Neural cell (in vitro differentiated cells): ENCODE results near the gene NKPD1. TPM values are rescaled to one million over a fixed set of nuclear protein-coding genes. Genes with fewer than 3 reads are reported as not detected.

ENCODE experiments used
- H2AFZ ChIP-seq: fragments of 200-600, 300-800 bp; sonication (generic), shearing (Covaris generic); 2 replicates; pipeline ENCODE4 v1.6.0; 2014; ENCODE audit warnings: low read depth, mild to moderate bottlenecking, antibody characterized with exemption, low read length, moderate library complexity
- H3F3A ChIP-seq: fragments of 200-600 bp; shearing (Covaris generic); 2 replicates; pipeline ENCODE4 v1.6.1; 2016; ENCODE audit warnings: mild to moderate bottlenecking, moderate library complexity, mixed read lengths, antibody characterized with exemption, low read length; ENCODE audit not compliant: insufficient read depth, poor library complexity, severe bottlenecking
- H3K27ac ChIP-seq: fragments of 200-600, 300-800 bp; sonication (generic), shearing (Covaris generic); 2 replicates; pipeline ENCODE4 v1.5.1; 2014; ENCODE audit warnings: mild to moderate bottlenecking, low read length, moderate library complexity
- H3K27me3 ChIP-seq: fragments of 300-800, 200-600 bp; sonication (generic), shearing (Covaris generic); 2 replicates; pipeline ENCODE4 v1.6.0; 2014; ENCODE audit warnings: mild to moderate bottlenecking, low read depth, low read length, moderate library complexity; ENCODE audit not compliant: insufficient read depth
- H3K36me3 ChIP-seq: fragments of 300-800, 200-600 bp; sonication (generic), shearing (Covaris generic); 2 replicates; pipeline ENCODE4 v1.5.1; 2014; ENCODE audit warnings: mild to moderate bottlenecking, antibody characterized with exemption, low read length, moderate library complexity; ENCODE audit not compliant: insufficient read depth
- H3K4me2 ChIP-seq: fragments of 300-800, 200-600 bp; sonication (generic), shearing (Covaris generic); 2 replicates; pipeline ENCODE4 v1.6.0; 2014; ENCODE audit warnings: mild to moderate bottlenecking, low read length
- H3K4me3 ChIP-seq: fragments of 300-800, 200-600 bp; sonication (generic), shearing (Covaris generic); 2 replicates; pipeline ENCODE4 v1.5.1; 2014; ENCODE audit warnings: mild to moderate bottlenecking, low read length, moderate library complexity
- H3K79me2 ChIP-seq: fragments of 200-600 bp; shearing (Covaris generic); replicated peaks from 2 replicates; pipeline ENCODE4 v1.6.0; 2014; ENCODE audit warnings: mild to moderate bottlenecking, low read length, moderate library complexity; ENCODE audit not compliant: insufficient read depth
- H3K9ac ChIP-seq: fragments of 300-800, 200-600 bp; sonication (generic), shearing (Covaris generic); 2 replicates; pipeline ENCODE4 v1.6.1; 2016; ENCODE audit warnings: mild to moderate bottlenecking, low read length, mixed read lengths
- H3K9me2 ChIP-seq: fragments of 200-600 bp; shearing (Covaris generic); 2 replicates; pipeline ENCODE4 v1.6.1; 2016; ENCODE audit warnings: mild to moderate bottlenecking, low read length, mixed read lengths; ENCODE audit not compliant: insufficient read depth
- H3K9me3 ChIP-seq: fragments of 200-600, 300-800 bp; sonication (generic), shearing (Covaris generic); 2 replicates; pipeline ENCODE4 v1.6.1; 2016; ENCODE audit warnings: mild to moderate bottlenecking, mixed run types, low read length, moderate library complexity, mixed read lengths
- H4K20me1 ChIP-seq: fragments of 200-600 bp; shearing (Covaris generic); 2 replicates; pipeline ENCODE4 v1.6.1; 2016; ENCODE audit warnings: mild to moderate bottlenecking, mixed run types; ENCODE audit not compliant: insufficient read depth
- CTCF ChIP-seq: fragments of 450-650 bp; IDR thresholded peaks from 2 replicates; pipeline ENCODE4 v1.5.1; 2014; ENCODE audit warnings: antibody characterized with exemption, mild to moderate bottlenecking, moderate library complexity; ENCODE audit not compliant: poor library complexity, severe bottlenecking
- EP300 ChIP-seq: fragments of 450-650 bp; conservative IDR thresholded peaks from 2 replicates; pipeline ENCODE4 v1.6.1; 2014; ENCODE audit warnings: antibody characterized with exemption, mild to moderate bottlenecking, moderate library complexity; ENCODE audit not compliant: poor library complexity, severe bottlenecking
- EZH2 ChIP-seq: fragments of 200-600, 300-800 bp; shearing (Covaris generic), sonication (generic); IDR thresholded peaks from 2 replicates; pipeline ENCODE4 v1.6.1; 2014; ENCODE audit warnings: antibody characterized with exemption, low read length, borderline replicate concordance, mild to moderate bottlenecking; ENCODE audit not compliant: insufficient read depth, poor library complexity, severe bottlenecking
- MXI1 ChIP-seq: fragments of 450-650 bp; conservative IDR thresholded peaks from 2 replicates; pipeline ENCODE4 v1.6.1; 2014; ENCODE audit warnings: antibody characterized with exemption, mild to moderate bottlenecking; ENCODE audit not compliant: poor library complexity, severe bottlenecking
- POLR2AphosphoS5 ChIP-seq: IDR thresholded peaks from 2 replicates; pipeline ENCODE4 v1.6.1; 2012
- RAD21 ChIP-seq: fragments of 450-650 bp; conservative IDR thresholded peaks from 2 replicates; pipeline ENCODE4 v1.6.1; 2014; ENCODE audit warnings: antibody characterized with exemption, mild to moderate bottlenecking, moderate library complexity
- REST ChIP-seq: IDR thresholded peaks from 2 replicates; pipeline ENCODE4 v1.6.1; 2012; ENCODE audit warnings: borderline replicate concordance
- SMC3 ChIP-seq: fragments of 450-650 bp; conservative IDR thresholded peaks from 2 replicates; pipeline ENCODE4 v1.6.1; 2014; ENCODE audit warnings: antibody characterized with exemption, mild to moderate bottlenecking, moderate library complexity; ENCODE audit not compliant: poor library complexity
- TAF1 ChIP-seq: IDR thresholded peaks from 2 replicates; pipeline ENCODE4 v1.6.1; 2012; ENCODE audit warnings: low read depth
- polyA plus RNA-seq: library from polyadenylated mRNA; depleted of rRNA; stranded (reverse); fragments of >200 nt; gene quantifications from 2 replicates; pipeline ENCODE4 v1.2.3, GENCODE V29; 2014

Gene NKPD1
- polyA plus RNA-seq, 1 donor from 2014 or later: 2.8 TPM

GRCh38 chr19:45125975-45126493 lies 34.7 kb downstream of the NKPD1 start:
- H3K36me3 ChIP-seq: no peaks in the 10 kb centered on the region
- H4K20me1 ChIP-seq: no peaks in the 10 kb centered on the region
- H3K9me3 ChIP-seq: no peaks in the 10 kb centered on the region
- H3K27ac ChIP-seq: no peak overlapping the region
- no peak overlapping the region for H3K4me2 ChIP-seq
- no peak overlapping the region for H3K4me3 ChIP-seq
- H3K27me3 ChIP-seq: no peaks in the 10 kb centered on the region
- TF ChIP-seq REST (no peak), SMC3 (no peak), RAD21 (no peak)
- no peaks in the 10 kb centered on the region for H3F3A ChIP-seq
- no peak overlapping the region for H2AFZ ChIP-seq
- no peak overlapping the region for H3K9ac ChIP-seq
- H3K9me2 ChIP-seq: no peaks in the 10 kb centered on the region
- H3K79me2 ChIP-seq: peaks cover 20% of the 10 kb centered on the region

GRCh38 chr19:45125360-45125759 lies 35.4 kb downstream of the NKPD1 start:
- TF ChIP-seq POLR2AphosphoS5 (no peak), SMC3 (no peak), MXI1 (no peak), EP300 (no peak), TAF1 (no peak), CTCF (no peak), RAD21 (no peak), REST (no peak), EZH2 (no peak)
- no peaks in the 10 kb centered on the region for H3K27me3 ChIP-seq
- no peaks in the 10 kb centered on the region for H3K36me3 ChIP-seq
- H3K27ac ChIP-seq: no peak overlapping the region
- no peaks in the 10 kb centered on the region for H3F3A ChIP-seq
- H3K79me2 ChIP-seq: peaks cover 24% of the 10 kb centered on the region
- H3K4me2 ChIP-seq: no peak overlapping the region
- H3K9me3 ChIP-seq: no peaks in the 10 kb centered on the region
- H3K9ac ChIP-seq: no peak overlapping the region
- no peak overlapping the region for H2AFZ ChIP-seq
- H4K20me1 ChIP-seq: no peaks in the 10 kb centered on the region
- H3K4me3 ChIP-seq: no peak overlapping the region
- no peaks in the 10 kb centered on the region for H3K9me2 ChIP-seq
